Uterine smooth muscle cell (primary cell): ENCODE measurements around the gene KLF9. TPM values are rescaled to one million over a fixed set of nuclear protein-coding genes. Genes with fewer than 3 reads are reported as not detected.

ENCODE experiments used
- total RNA-seq: library from RNA; depleted of rRNA; stranded (reverse); fragments of >200 nt; gene quantifications from 2 replicates; pipeline ENCODE4 v1.2.3, GENCODE V29; 2014

The KLF9 gene
- 33.4 and 33.5 TPM in 2 replicates for total RNA-seq

GRCh38 chr9:70413799-70414775, at the start of gene KLF9:
KLF9 (minus strand) TSS chr9:70414657; CDS start chr9:70413363, 1,294 bp downstream.

Other genes starting within 250 kb of the KLF9 start
- 29.5 and 31.3 TPM in 2 replicates for gene SMC5, start 155.7 kb downstream of the KLF9 start, total RNA-seq